HCT116 (cell line): Measurements from ENCODE around the gene SGIP1.

ENCODE experiments used
- ELF1 ChIP-seq: IDR thresholded peaks from 2 replicates; pipeline ENCODE4 v1.6.1; 2012; ENCODE audit warnings: low read depth, borderline replicate concordance
- EZH2 ChIP-seq: fragments of 200-600 bp; sonication (generic); IDR thresholded peaks from 2 replicates; pipeline ENCODE4 v1.6.1; 2017; ENCODE audit warnings: antibody characterized with exemption, mixed run types
- EZH2phosphoT487 ChIP-seq: fragments of 200-600 bp; IDR thresholded peaks from 2 replicates; pipeline ENCODE4 v1.6.1; 2018; ENCODE audit warnings: antibody characterized with exemption, borderline replicate concordance
- FOSL1 ChIP-seq: IDR thresholded peaks from 2 replicates; pipeline ENCODE4 v1.6.1; 2012; ENCODE audit warnings: low read depth
- JUND ChIP-seq: IDR thresholded peaks from 2 replicates; pipeline ENCODE4 v1.6.1; 2012
- POLR2A ChIP-seq: IDR thresholded peaks from 2 replicates; pipeline ENCODE4 v1.7.0; 2011; ENCODE audit warnings: borderline replicate concordance; ENCODE audit not compliant: insufficient read depth, insufficient read length; ENCODE audit errors: extremely low read depth
- POLR2AphosphoS5 ChIP-seq: IDR thresholded peaks from 2 replicates; pipeline ENCODE4 v1.6.1; 2011; ENCODE audit warnings: mild to moderate bottlenecking, low read depth, low read length, moderate library complexity
- SIN3A ChIP-seq: IDR thresholded peaks from 2 replicates; pipeline ENCODE4 v1.6.1; 2012; ENCODE audit warnings: low read depth
- TCF7L2 ChIP-seq: IDR thresholded peaks from 2 replicates; pipeline ENCODE4 v1.7.0; 2011; ENCODE audit warnings: borderline replicate concordance, inconsistent platforms; ENCODE audit not compliant: insufficient read depth, insufficient read length; ENCODE audit errors: extremely low read depth
- ZNF274 ChIP-seq: fragments of 200-500 bp; sonication (Bioruptor generic); IDR thresholded peaks from 2 replicates; pipeline ENCODE4 v1.6.1; 2014; ENCODE audit warnings: mild to moderate bottlenecking, low read depth, low read length, inconsistent platforms
- TF ChIP-seq, protein P1 (sequence below), 3 experiments: fragments of 200-600 bp in 1 of 3; sonication (generic) in 1 of 3; IDR thresholded peaks in 2 of 3; conservative IDR thresholded peaks in 1 of 3; 2 replicates each; pipeline ENCODE4 v1.5.1; 2012 to 2017; ENCODE audit warnings: low read depth in 2 of 3, low read length in 2 of 3, antibody characterized with exemption in 1 of 3, borderline replicate concordance in 1 of 3, control low read depth in 1 of 3, mild to moderate bottlenecking in 1 of 3, mixed read lengths in 1 of 3, mixed run types in 1 of 3, moderate library complexity in 1 of 3; ENCODE audit not compliant: insufficient read depth in 1 of 3
- TF ChIP-seq, protein P2 (sequence below): IDR thresholded peaks from 2 replicates; pipeline ENCODE4 v1.6.1; 2012; ENCODE audit warnings: low read depth
- TF ChIP-seq, protein P3 (sequence below): IDR thresholded peaks from 2 replicates; pipeline ENCODE4 v1.6.1; 2012

DNA sequence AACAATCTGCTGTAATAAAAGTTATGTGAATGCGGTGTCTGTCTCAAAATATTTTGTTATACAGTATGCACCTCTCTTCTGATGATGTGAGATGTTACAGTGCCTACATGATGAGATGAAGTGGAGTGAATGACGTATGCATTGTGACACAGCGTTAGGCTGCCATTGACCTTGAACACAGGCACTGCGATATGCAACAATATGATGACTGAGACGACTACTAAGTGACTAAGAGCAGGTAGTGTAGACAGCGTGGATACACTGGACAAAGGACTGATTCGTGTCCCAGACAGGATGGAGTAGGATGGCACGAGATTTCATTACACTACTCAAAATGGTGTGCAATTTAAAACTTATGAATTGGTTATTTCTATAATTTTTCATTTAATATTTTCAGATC, 8.4 kb downstream of the SGIP1 start:
- TF ChIP-seq, protein P1, sequence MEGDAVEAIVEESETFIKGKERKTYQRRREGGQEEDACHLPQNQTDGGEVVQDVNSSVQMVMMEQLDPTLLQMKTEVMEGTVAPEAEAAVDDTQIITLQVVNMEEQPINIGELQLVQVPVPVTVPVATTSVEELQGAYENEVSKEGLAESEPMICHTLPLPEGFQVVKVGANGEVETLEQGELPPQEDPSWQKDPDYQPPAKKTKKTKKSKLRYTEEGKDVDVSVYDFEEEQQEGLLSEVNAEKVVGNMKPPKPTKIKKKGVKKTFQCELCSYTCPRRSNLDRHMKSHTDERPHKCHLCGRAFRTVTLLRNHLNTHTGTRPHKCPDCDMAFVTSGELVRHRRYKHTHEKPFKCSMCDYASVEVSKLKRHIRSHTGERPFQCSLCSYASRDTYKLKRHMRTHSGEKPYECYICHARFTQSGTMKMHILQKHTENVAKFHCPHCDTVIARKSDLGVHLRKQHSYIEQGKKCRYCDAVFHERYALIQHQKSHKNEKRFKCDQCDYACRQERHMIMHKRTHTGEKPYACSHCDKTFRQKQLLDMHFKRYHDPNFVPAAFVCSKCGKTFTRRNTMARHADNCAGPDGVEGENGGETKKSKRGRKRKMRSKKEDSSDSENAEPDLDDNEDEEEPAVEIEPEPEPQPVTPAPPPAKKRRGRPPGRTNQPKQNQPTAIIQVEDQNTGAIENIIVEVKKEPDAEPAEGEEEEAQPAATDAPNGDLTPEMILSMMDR (IDR thresholded peaks at IDR 0.05 in 2 of 3, conservative IDR thresholded peaks at IDR 0.05 in 1 of 3; ENCODE audit: borderline replicate concordance in 1 of 3, insufficient read depth in 1 of 3, low read depth in 2 of 3, low read length in 2 of 3) = no peak
- TF ChIP-seq POLR2A (no peak), EZH2 (no peak), JUND (no peak), POLR2AphosphoS5 (no peak), ELF1 (no peak), EZH2phosphoT487 (no peak), SIN3A (no peak), ZNF274 (no peak), TCF7L2 (no peak), FOSL1 (no peak)
- TF ChIP-seq, protein P2, sequence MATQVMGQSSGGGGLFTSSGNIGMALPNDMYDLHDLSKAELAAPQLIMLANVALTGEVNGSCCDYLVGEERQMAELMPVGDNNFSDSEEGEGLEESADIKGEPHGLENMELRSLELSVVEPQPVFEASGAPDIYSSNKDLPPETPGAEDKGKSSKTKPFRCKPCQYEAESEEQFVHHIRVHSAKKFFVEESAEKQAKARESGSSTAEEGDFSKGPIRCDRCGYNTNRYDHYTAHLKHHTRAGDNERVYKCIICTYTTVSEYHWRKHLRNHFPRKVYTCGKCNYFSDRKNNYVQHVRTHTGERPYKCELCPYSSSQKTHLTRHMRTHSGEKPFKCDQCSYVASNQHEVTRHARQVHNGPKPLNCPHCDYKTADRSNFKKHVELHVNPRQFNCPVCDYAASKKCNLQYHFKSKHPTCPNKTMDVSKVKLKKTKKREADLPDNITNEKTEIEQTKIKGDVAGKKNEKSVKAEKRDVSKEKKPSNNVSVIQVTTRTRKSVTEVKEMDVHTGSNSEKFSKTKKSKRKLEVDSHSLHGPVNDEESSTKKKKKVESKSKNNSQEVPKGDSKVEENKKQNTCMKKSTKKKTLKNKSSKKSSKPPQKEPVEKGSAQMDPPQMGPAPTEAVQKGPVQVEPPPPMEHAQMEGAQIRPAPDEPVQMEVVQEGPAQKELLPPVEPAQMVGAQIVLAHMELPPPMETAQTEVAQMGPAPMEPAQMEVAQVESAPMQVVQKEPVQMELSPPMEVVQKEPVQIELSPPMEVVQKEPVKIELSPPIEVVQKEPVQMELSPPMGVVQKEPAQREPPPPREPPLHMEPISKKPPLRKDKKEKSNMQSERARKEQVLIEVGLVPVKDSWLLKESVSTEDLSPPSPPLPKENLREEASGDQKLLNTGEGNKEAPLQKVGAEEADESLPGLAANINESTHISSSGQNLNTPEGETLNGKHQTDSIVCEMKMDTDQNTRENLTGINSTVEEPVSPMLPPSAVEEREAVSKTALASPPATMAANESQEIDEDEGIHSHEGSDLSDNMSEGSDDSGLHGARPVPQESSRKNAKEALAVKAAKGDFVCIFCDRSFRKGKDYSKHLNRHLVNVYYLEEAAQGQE = no peak
- TF ChIP-seq, protein P3, sequence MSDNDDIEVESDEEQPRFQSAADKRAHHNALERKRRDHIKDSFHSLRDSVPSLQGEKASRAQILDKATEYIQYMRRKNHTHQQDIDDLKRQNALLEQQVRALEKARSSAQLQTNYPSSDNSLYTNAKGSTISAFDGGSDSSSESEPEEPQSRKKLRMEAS = no peak
